GM11168 (cell line): Measurements from ENCODE around the gene RETREG3.
"Not testable (repeated sequence)": the region's sequence is repeated elsewhere in the genome, so short reads cannot be mapped to it uniquely, and the experiment has no call there.

Experiments
- in situ Hi-C: fragments of 300-500 bp; cut with MboI; formaldehyde crosslinking; loops from one replicate; pipeline ENCODE4 v1.12.0; 2022; ENCODE audit warnings: low sequenced_read_pairs; ENCODE audit not compliant: unreplicated experiment

RETREG3 gene

DNA sequence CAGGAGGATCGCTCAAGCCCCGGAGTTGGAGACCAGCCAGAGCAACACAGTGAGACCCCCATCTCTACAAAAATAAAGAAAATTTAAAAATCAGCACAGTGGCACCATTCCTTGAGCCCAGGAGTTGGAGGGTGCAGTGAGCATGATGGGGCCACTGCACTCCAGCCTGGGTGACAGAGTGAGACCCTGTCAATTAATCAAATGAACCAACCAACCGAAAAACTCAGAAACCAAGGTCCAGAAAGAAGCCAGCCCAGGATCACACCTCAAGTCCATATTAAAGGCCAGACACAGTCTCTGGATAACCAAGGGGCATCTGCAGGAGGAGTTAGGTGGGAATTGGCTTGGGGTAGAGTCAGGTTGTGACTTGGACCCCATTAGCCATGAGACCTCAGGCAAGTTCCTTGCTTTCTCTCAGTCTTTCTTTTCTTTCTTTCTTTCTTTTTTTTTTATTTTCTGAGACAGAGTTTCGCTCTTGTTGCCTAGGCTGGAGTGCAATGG is 54.0 kb downstream of the RETREG3 start:
- in situ Hi-C loops, result no loop called here

GRCh38 chr17:42554250-42555121 is 54.7 kb downstream of the RETREG3 start:
- in situ Hi-C loops, result no loop called here

GRCh38 chr17:42553866-42554249 is 55.3 kb downstream of the RETREG3 start:
- in situ Hi-C loops, result no loop called here

- in situ Hi-C loops, result no loop called here
Measured at GRCh38 chr17:42553161-42553818, 55.9 kb downstream of the RETREG3 start.

DNA sequence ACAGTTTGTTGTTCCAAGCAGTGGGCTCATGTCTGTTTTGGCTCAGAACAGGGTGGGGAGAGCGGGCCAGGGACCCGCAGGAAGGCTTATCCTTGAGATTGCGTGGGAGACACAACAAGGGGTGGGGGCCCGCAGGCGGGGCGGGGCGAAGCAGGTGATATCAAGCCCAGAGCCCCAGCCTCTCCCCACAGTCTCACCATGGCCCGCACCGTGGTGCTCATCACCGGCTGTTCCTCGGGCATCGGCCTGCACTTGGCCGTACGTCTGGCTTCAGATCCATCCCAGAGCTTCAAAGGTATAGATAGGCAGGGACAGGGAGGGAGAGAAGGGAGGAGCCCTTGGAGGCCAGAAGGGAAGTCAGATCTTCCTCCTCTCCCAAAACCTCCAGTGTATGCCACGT is 56.4 kb downstream of the RETREG3 start, which contains the start of gene HSD17B1:
TSS of gene HSD17B1 (plus strand) at position 188 of the 400 bp plus-strand sequence. CDS start at position 199, 11 bp downstream.
- in situ Hi-C loops, result not testable (repeated sequence)

DNA sequence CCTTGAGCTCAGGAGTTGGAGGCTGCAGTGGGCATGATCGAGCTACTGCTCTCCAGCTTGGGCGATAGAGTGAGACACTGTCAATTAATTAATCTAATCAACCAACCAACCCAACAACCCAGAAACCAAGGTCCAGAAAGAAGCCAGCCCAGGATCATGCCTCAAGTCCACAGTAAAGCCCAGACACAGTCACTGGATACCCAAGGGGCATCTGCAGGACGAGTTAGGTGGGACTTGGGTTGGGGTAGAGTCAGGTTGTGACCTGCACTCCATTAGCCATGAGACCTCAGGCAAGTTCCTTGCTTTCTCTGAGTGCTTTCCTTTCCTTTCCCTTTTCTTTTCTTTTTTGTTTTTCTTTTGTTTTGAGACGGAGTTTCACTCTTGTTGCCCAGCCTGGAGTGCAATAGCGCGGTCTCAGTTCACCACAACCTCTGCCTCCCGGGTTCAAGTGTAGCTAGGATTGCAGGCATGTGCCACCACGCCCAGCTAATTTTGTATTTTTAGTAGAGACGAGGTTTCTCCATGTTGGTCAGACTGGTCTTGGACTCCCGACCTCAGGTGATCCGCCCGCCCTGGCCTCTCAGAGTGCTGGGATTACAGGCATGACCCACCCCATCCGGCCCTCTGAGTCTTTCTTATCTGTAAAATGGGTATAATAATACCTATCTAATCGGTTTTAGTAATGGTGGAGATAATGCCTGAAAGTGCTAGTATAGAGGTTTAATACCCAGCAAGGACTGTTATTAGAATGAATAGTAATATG is 60.0 kb downstream of the RETREG3 start:
- in situ Hi-C loops, result no loop called here

DNA sequence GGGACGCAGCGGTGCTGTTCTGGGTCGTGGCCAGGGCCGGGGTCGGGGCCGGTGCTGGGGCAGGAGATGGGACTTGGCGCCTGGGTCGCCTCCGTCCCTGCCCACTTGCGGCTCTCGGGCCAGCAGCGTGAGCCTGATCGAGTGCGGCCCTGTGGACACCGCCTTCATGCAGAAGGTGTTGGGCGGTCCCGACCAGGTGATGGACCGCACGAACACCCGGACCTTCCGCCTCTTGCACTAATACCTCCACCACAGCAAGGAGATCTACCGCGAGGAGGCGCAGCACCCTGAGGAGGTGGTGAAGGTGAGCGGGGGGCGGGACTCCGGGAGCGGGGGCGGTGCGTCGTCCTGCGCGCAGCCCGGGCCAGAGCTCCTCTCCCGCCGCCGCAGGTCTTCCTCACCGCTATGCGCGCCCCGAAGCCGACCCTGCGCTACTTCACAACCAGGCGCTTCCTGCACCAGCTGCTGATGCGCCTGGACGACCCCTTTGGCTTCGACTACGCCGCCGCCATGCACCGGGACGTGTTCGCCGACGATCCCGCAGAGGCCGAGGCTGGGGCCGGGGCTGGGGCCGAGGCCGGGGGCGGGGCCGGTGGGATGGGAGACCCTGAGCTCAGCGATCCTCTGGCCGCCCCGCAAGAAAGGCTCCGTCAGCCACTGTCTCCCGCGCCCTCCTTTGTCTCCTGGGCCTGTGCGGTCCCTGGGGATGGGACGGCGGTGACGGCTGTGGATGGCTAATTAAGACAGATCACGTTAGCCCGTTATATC is 60.9 kb downstream of the RETREG3 start:
- in situ Hi-C loops, result no loop called here

- in situ Hi-C loops, result no loop called here
Measured at GRCh38 chr17:42547698-42548069, 61.5 kb downstream of the RETREG3 start.

DNA sequence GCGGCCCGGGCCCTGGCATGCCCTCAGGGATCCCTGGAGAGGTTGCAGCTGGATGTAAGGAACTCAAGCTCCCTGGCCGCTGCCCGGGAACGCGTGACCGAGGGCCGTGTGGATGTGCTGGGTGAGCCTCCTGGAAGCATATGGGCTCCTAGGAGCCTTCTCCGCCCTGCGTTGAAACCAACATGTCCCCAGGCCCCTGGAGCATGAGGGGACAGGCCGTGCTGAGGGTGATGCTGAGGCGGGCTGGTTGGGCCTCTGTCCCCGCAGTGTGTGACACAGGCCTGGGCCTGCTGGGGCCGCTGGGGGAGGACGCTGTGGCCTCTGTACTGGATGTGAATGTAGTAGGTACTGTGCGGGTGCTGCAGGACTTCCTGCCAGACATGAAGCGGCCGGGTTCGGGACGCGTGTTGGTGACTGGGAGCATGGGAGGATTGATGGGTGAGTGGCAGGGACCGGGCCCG is 62.1 kb downstream of the RETREG3 start:
- in situ Hi-C loops, result no loop called here

- in situ Hi-C loops, result not testable (repeated sequence)
Measured at GRCh38 chr17:42545755-42546505, 63.2 kb downstream of the RETREG3 start.

GRCh38 chr17:42544874-42545283 is 64.3 kb downstream of the RETREG3 start:
- in situ Hi-C loops, result no loop called here

DNA sequence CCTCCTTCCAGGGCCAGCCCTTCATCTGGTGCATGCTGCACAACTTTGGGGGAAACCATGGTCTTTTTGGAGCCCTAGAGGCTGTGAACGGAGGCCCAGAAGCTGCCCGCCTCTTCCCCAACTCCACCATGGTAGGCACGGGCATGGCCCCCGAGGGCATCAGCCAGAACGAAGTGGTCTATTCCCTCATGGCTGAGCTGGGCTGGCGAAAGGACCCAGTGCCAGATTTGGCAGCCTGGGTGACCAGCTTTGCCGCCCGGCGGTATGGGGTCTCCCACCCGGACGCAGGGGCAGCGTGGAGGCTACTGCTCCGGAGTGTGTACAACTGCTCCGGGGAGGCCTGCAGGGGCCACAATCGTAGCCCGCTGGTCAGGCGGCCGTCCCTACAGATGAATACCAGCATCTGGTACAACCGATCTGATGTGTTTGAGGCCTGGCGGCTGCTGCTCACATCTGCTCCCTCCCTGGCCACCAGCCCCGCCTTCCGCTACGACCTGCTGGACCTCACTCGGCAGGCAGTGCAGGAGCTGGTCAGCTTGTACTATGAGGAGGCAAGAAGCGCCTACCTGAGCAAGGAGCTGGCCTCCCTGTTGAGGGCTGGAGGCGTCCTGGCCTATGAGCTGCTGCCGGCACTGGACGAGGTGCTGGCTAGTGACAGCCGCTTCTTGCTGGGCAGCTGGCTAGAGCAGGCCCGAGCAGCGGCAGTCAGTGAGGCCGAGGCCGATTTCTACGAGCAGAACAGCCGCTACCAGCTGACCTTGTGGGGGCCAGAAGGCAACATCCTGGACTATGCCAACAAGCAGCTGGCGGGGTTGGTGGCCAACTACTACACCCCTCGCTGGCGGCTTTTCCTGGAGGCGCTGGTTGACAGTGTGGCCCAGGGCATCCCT is 65.7 kb downstream of the RETREG3 start:
- in situ Hi-C loops, result no loop called here

DNA sequence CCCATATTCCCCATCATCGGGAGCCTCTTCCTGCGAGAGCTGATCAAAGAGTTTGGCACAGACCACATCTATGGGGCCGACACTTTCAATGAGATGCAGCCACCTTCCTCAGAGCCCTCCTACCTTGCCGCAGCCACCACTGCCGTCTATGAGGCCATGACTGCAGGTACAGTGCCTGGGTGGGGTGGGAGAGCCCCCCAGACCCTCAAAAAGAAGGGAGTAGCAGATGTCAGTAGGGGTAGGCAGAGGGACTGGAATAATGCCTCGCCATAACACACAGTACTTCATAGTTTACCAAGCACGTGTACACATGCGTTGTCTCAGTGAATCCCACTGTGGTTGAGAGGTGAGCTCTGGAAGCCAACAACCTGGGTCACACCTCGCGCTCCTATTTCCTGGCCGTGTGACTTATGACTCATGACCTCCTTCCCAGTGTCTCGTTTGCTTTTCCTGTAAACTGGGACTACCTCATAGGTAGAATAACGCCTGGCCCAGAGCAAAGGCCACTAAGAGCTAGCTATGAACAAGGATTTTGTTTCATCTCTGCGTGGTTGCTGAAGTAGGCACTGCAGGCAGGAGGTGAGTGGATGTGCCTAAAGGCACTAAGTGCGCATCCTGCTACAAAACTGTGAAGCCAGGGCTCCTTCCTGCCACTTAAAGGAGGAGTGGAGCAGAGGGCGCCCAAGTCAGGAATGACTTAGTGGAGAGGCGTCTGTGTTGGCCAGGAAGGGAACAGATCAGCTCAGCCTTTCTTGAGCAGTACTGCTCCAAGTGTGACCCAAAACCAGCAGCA is 67.9 kb downstream of the RETREG3 start:
- in situ Hi-C loops, result no loop called here

- in situ Hi-C loops, result not testable (repeated sequence)
Measured at GRCh38 chr17:42540558-42540957, 68.6 kb downstream of the RETREG3 start.

DNA sequence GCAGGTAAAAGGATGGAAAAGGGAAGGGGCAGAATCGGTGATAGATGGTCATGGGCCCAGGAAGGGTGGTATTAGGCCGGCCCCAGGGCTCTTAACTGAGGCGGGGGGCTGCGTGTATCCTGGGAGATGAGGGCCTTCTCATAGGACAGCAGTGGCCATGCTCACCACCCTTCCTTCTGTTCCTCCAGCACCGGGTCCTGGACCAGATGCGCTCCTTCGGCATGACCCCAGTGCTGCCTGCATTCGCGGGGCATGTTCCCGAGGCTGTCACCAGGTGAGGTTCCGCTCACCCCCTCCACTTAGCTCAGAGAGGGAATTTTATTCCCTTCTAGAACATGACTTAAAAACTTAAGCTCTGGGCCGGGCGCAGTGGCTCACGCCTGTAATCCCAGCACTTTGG is 70.7 kb downstream of the RETREG3 start:
- in situ Hi-C loops, result no loop called here

DNA sequence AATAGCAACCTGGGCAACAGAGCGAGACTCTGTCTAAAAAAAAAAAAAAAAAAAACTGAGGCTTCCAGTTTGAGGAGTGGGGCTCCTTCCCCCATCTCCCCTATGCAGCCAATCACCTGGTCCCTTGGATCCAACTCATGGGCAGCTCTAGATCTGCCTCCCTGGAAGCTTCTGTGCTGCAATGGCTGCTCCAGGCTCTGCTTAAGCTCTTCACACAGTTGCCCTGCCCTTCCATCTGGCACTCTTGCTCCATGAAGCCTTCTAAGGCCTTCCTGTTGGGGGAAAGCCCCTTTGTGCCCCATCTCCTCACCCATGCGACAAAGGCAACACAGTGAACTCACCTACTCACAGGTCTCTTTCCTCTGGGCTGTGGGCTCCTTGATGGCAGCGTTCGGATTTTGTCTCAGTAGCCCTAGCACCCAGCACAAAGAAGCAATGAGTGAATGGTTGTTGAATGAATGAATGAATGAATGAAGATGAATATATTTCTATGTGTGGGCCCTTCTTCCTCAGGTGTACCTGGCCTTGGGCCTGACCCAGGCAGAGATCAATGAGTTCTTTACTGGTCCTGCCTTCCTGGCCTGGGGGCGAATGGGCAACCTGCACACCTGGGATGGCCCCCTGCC is 71.2 kb downstream of the RETREG3 start:
- in situ Hi-C loops, result no loop called here
